ENCODE measurements around the gene VPS26A.
"Not testable (repeated sequence)": the region's sequence is repeated elsewhere in the genome, so short reads cannot be mapped to it uniquely, and the experiment has no call there.

The VPS26A gene

GRCh38 chr10:69103784-69104183 is 20.2 kb upstream of the VPS26A start:
- no peak for DNase-seq

GRCh38 chr10:69104994-69105790 is 18.8 kb upstream of the VPS26A start:
- no peak for DNase-seq

GRCh38 chr10:69107176-69107490 is 16.8 kb upstream of the VPS26A start:
- DNase-seq, result no peak

- DNase-seq, result no peak
Measured at GRCh38 chr10:69107699-69108098, 16.3 kb upstream of the VPS26A start.

GRCh38 chr10:69119896-69120295 is 4.1 kb upstream of the VPS26A start:
- DNase-seq, result no peak

- peak; percentile 41 for DNase-seq
Measured at GRCh38 chr10:69123306-69123746, 652 bp upstream of the VPS26A start.

GRCh38 chr10:69124563-69125268 is 738 bp downstream of the VPS26A start:
- no peak for DNase-seq

GRCh38 chr10:69125554-69125953 is 1.6 kb downstream of the VPS26A start:
- no peak for DNase-seq

- no peak for DNase-seq
Measured at GRCh38 chr10:69130251-69130650, 6.3 kb downstream of the VPS26A start.

GRCh38 chr10:69139961-69140360 is 16.0 kb downstream of the VPS26A start:
- DNase-seq, result no peak

- DNase-seq, result no peak
Measured at GRCh38 chr10:69141304-69141703, 17.3 kb downstream of the VPS26A start.

GRCh38 chr10:69142074-69142473 is 18.1 kb downstream of the VPS26A start:
- DNase-seq, result not testable (repeated sequence)

GRCh38 chr10:69142983-69143382 is 19.0 kb downstream of the VPS26A start:
- DNase-seq, result no peak

GRCh38 chr10:69145329-69145728 is 21.4 kb downstream of the VPS26A start:
- no peak for DNase-seq

- DNase-seq, result no peak
Measured at GRCh38 chr10:69145864-69146263, 21.9 kb downstream of the VPS26A start.

GRCh38 chr10:69146759-69147158 is 22.8 kb downstream of the VPS26A start:
- DNase-seq, result no peak

- DNase-seq, result no peak
Measured at GRCh38 chr10:69151984-69152383, 28.0 kb downstream of the VPS26A start.

- no peak for DNase-seq
Measured at GRCh38 chr10:69153227-69153626, 29.2 kb downstream of the VPS26A start.

GRCh38 chr10:69160809-69161241 is 36.8 kb downstream of the VPS26A start:
- no peak for DNase-seq

GRCh38 chr10:69168493-69168892 is 44.5 kb downstream of the VPS26A start:
- no peak for DNase-seq

GRCh38 chr10:69172241-69172982 is 48.4 kb downstream of the VPS26A start:
- no peak for DNase-seq

GRCh38 chr10:69175326-69175725 is 51.3 kb downstream of the VPS26A start:
- not testable (repeated sequence) for DNase-seq

- DNase-seq, result no peak
Measured at GRCh38 chr10:69176823-69177222, 52.8 kb downstream of the VPS26A start.
